ENCODE data around the gene USP38. TPM values are rescaled to one million over a fixed set of nuclear protein-coding genes. Genes with fewer than 3 reads are reported as not detected.
"Not testable (repeated sequence)": the region's sequence is repeated elsewhere in the genome, so short reads cannot be mapped to it uniquely, and the experiment has no call there.

USP38 gene
- total RNA-seq = 10 to 100 TPM; 23.7 to 24.2 TPM

- peak; percentile 83 for ATAC-seq (ENCODE audit: low read depth)
- peak; percentile 82 for DNase-seq
- Mint-ChIP-seq H3K27ac (peak within 1 kb of the TSS; percentile 92), H3K9me3 (no peaks in the 10 kb centered on the region), H3K27me3 (no peaks in the 10 kb centered on the region), H3K4me1 (peaks cover 32% of the 10 kb centered on the region), H3K4me3 (peak within 1 kb of the TSS; percentile 88), H3K36me3 (peaks cover 18% of the 10 kb centered on the region)
- POLR2A ChIA-PET = interaction anchor here (0.6 to 1.8 kb wide), 3 partner anchors 328 to 379 kb away, joined by 3 to 8 read pairs (median 7); partner anchors contain the start of gene SMARCA5
These were observed at the start of gene USP38 for GRCh38 chr4:143184503-143185252. Gene USP38, plus strand, starts transcription at chr4:143184917. Its CDS starts 534 bp downstream, at chr4:143185451.

- Mint-ChIP-seq H3K9me3 (no peaks in the 10 kb centered on the region), H3K36me3 (no peaks in the 10 kb centered on the region), H3K4me3 (no peak overlapping the region), H3K27me3 (no peaks in the 10 kb centered on the region), H3K27ac (no peak overlapping the region), H3K4me1 (no peaks in the 10 kb centered on the region)
- POLR2A ChIA-PET = no interaction called here
- ATAC-seq (ENCODE audit: low read depth) = no peak
- DNase-seq = no peak
These were observed 49.4 kb upstream of the USP38 start for GRCh38 chr4:143135358-143135757.

- no peaks in the 10 kb centered on the region for H3K4me1 Mint-ChIP-seq
- DNase-seq = no peak
- no peak overlapping the region for H3K27ac Mint-ChIP-seq
- H3K9me3 Mint-ChIP-seq = peaks cover 7% of the 10 kb centered on the region
- no peaks in the 10 kb centered on the region for H3K27me3 Mint-ChIP-seq
- H3K4me3 Mint-ChIP-seq = no peak overlapping the region
- ATAC-seq (ENCODE audit: low read depth) = no peak
- POLR2A ChIA-PET = no interaction called here
- H3K36me3 Mint-ChIP-seq = no peaks in the 10 kb centered on the region
These were observed 44.0 kb upstream of the USP38 start for GRCh38 chr4:143140696-143141095.

- Mint-ChIP-seq H3K9me3 (peaks cover 9% of the 10 kb centered on the region), H3K27ac (no peak overlapping the region), H3K4me3 (no peak overlapping the region), H3K27me3 (peaks cover 2% of the 10 kb centered on the region), H3K4me1 (no peaks in the 10 kb centered on the region), H3K36me3 (no peaks in the 10 kb centered on the region)
- ATAC-seq (ENCODE audit: low read depth) (no peak), DNase-seq (no peak)
- POLR2A ChIA-PET = no interaction called here
These were observed 36.2 kb upstream of the USP38 start for GRCh38 chr4:143148521-143148920.

- ATAC-seq (ENCODE audit: low read depth) (no peak), DNase-seq (no peak)
- Mint-ChIP-seq H3K36me3 (no peaks in the 10 kb centered on the region), H3K4me3 (no peak overlapping the region), H3K27me3 (no peaks in the 10 kb centered on the region), H3K27ac (no peak overlapping the region), H3K9me3 (peaks cover 10% of the 10 kb centered on the region), H3K4me1 (no peaks in the 10 kb centered on the region)
- POLR2A ChIA-PET = no interaction called here
These were observed 27.9 kb upstream of the USP38 start for GRCh38 chr4:143156853-143157252.

GRCh38 chr4:143163614-143164013 is 21.1 kb upstream of the USP38 start:
- no peak overlapping the region for H3K4me3 Mint-ChIP-seq
- H3K4me1 Mint-ChIP-seq = no peaks in the 10 kb centered on the region
- peaks cover 6% of the 10 kb centered on the region for H3K9me3 Mint-ChIP-seq
- DNase-seq = no peak
- ATAC-seq (ENCODE audit: low read depth) = no peak
- POLR2A ChIA-PET = no interaction called here
- no peaks in the 10 kb centered on the region for H3K27me3 Mint-ChIP-seq
- peaks cover 3% of the 10 kb centered on the region for H3K36me3 Mint-ChIP-seq
- no peak overlapping the region for H3K27ac Mint-ChIP-seq

GRCh38 chr4:143166722-143167121 is 18.0 kb upstream of the USP38 start:
- H3K4me3 Mint-ChIP-seq; H3K9me3 Mint-ChIP-seq; H3K27me3 Mint-ChIP-seq; POLR2A ChIA-PET; ATAC-seq (ENCODE audit: low read depth); H3K36me3 Mint-ChIP-seq; DNase-seq; H3K4me1 Mint-ChIP-seq; H3K27ac Mint-ChIP-seq: not testable (repeated sequence)

GRCh38 chr4:143178923-143179322 is 5.8 kb upstream of the USP38 start:
- POLR2A ChIA-PET = no interaction called here
- peaks cover 20% of the 10 kb centered on the region for H3K36me3 Mint-ChIP-seq
- H3K9me3 Mint-ChIP-seq = peaks cover 7% of the 10 kb centered on the region
- DNase-seq (no peak), ATAC-seq (ENCODE audit: low read depth) (no peak)
- no peak overlapping the region for H3K4me3 Mint-ChIP-seq
- H3K27ac Mint-ChIP-seq = no peak overlapping the region
- H3K4me1 Mint-ChIP-seq = peaks cover 12% of the 10 kb centered on the region
- H3K27me3 Mint-ChIP-seq = no peaks in the 10 kb centered on the region

GRCh38 chr4:143183513-143184216 is 1.1 kb upstream of the USP38 start:
- Mint-ChIP-seq H3K4me1 (peaks cover 24% of the 10 kb centered on the region), H3K27me3 (no peaks in the 10 kb centered on the region), H3K36me3 (peaks cover 15% of the 10 kb centered on the region), H3K9me3 (peaks cover 2% of the 10 kb centered on the region), H3K27ac (peak overlapping the region; percentile 92), H3K4me3 (peak overlapping the region; percentile 88)
- DNase-seq (no peak), ATAC-seq (ENCODE audit: low read depth) (no peak)
- POLR2A ChIA-PET = no interaction called here

GRCh38 chr4:143184217-143184502 is 557 bp upstream of the USP38 start:
- H3K4me3 Mint-ChIP-seq = peak overlapping the region; percentile 88
- H3K36me3 Mint-ChIP-seq = peaks cover 14% of the 10 kb centered on the region
- no peaks in the 10 kb centered on the region for H3K27me3 Mint-ChIP-seq
- DNase-seq = no peak
- POLR2A ChIA-PET = interaction anchor here (0.6 kb wide), 1 partner anchor 378 kb away, joined by 3 read pairs; no protein-coding TSS in a partner anchor
- H3K9me3 Mint-ChIP-seq = no peaks in the 10 kb centered on the region
- peak; percentile 11 for ATAC-seq (ENCODE audit: low read depth)
- peaks cover 27% of the 10 kb centered on the region for H3K4me1 Mint-ChIP-seq
- H3K27ac Mint-ChIP-seq = peak overlapping the region; percentile 92

GRCh38 chr4:143185253-143186107 is 763 bp downstream of the USP38 start:
- Mint-ChIP-seq H3K27ac (peak overlapping the region; percentile 92), H3K4me3 (peak overlapping the region; percentile 88), H3K27me3 (no peaks in the 10 kb centered on the region), H3K9me3 (no peaks in the 10 kb centered on the region), H3K4me1 (peaks cover 37% of the 10 kb centered on the region), H3K36me3 (peaks cover 21% of the 10 kb centered on the region)
- peak; percentile 18 for ATAC-seq (ENCODE audit: low read depth)
- POLR2A ChIA-PET = interaction anchor here (1.0 to 1.8 kb wide), 2 partner anchors 327 to 328 kb away, joined by 7 to 8 read pairs; partner anchors contain the start of gene SMARCA5
- no peak for DNase-seq

- H3K4me1 Mint-ChIP-seq = peaks cover 44% of the 10 kb centered on the region
- ATAC-seq (ENCODE audit: low read depth) (no peak), DNase-seq (no peak)
- no peaks in the 10 kb centered on the region for H3K27me3 Mint-ChIP-seq
- H3K27ac Mint-ChIP-seq = peak overlapping the region; percentile 92
- peak overlapping the region; percentile 88 for H3K4me3 Mint-ChIP-seq
- POLR2A ChIA-PET = interaction anchor here (1.8 kb wide), 1 partner anchor 328 kb away, joined by 7 read pairs; the partner anchor contains the start of gene SMARCA5
- H3K9me3 Mint-ChIP-seq = no peaks in the 10 kb centered on the region
- H3K36me3 Mint-ChIP-seq = peaks cover 28% of the 10 kb centered on the region
These were observed 1.5 kb downstream of the USP38 start for GRCh38 chr4:143186212-143186611.

- ATAC-seq (ENCODE audit: low read depth) (no peak), DNase-seq (no peak)
- POLR2A ChIA-PET = no interaction called here
- Mint-ChIP-seq H3K9me3 (no peaks in the 10 kb centered on the region), H3K27ac (peak overlapping the region; percentile 92), H3K4me3 (peak overlapping the region; percentile 88), H3K27me3 (no peaks in the 10 kb centered on the region), H3K4me1 (peaks cover 44% of the 10 kb centered on the region), H3K36me3 (peaks cover 28% of the 10 kb centered on the region)
These were observed 1.9 kb downstream of the USP38 start for GRCh38 chr4:143186649-143187048.
